Mononuclear cell (primary cell): Measurements from ENCODE around the gene GUCD1. TPM values are rescaled to one million over a fixed set of nuclear protein-coding genes. Genes with fewer than 3 reads are reported as not detected.
"Not testable (repeated sequence)": the region's sequence is repeated elsewhere in the genome, so short reads cannot be mapped to it uniquely, and the experiment has no call there.

Experiments used
- H3K27me3 ChIP-seq: 2 replicates; pipeline ENCODE4 v1.6.0; 2011; ENCODE audit warnings: low read length, control low read depth; ENCODE audit not compliant: insufficient read depth
- H3K4me1 ChIP-seq: 2 replicates; pipeline ENCODE4 v1.5.1; 2011; ENCODE audit warnings: mild to moderate bottlenecking, low read length, control low read depth; ENCODE audit not compliant: insufficient read depth
- H3K4me3 ChIP-seq: 2 replicates; pipeline ENCODE4 v1.5.1; 2011; ENCODE audit warnings: mild to moderate bottlenecking, low read length, moderate library complexity
- H3K9me3 ChIP-seq: 2 replicates; pipeline ENCODE4 v1.5.1; 2011; ENCODE audit warnings: low read depth, mild to moderate bottlenecking, control low read depth, low read length
- total RNA-seq: library from RNA; depleted of rRNA; stranded (reverse); fragments of >200 nt; gene quantifications from one replicate; pipeline ENCODE4 v1.2.3, GENCODE V29; 2012

GUCD1 gene
- 88.6 TPM for total RNA-seq

DNA sequence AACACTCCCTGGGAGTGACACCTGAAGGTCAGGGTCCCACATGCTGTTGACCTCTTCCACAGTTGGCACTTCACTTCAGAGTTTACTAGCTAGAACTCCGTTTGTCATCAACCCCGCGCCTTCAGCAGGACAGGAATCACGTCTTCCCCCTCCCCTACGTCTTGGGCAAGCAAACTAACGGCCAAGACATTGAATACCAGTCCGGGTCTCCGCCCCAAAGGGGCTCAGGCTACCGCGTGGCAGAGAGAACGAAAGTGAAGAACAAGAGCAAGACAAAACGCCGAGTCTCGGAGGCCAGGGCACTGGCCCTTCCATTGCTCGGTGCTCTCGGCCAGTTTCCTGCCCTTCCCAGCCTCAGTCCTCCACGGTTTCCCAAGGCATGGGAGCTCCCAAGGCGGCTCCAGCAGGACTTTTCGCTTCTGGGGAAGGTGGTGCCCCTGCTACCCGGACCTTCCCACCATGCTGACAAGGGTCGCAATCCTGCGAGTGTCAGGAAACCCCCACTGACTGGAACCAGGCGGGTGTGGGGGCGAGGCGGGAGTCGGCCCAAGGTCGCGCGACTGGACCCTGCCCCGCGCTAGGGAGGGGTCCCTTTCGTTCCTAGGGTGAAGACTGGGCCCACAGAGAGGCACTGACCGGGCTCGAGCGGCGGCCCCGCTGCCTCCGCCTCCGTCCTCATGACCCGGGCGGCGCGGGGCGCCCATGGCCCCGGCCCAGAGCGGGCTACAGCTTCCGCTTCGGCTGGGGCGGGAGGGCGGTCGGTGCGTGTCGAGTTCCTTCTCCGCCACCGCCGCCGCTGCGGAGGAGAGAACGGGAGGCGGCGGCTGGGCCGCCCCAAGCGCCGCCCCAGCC is at the start of gene GUCD1:
GUCD1 (minus strand) TSS at position 826 of the 852 bp plus-strand sequence; CDS start at position 679, 147 bp downstream.
- Histone ChIP-seq H3K27me3 (no peaks in the 10 kb centered on the region), H3K9me3 (no peaks in the 10 kb centered on the region), H3K4me3 (peak within 1 kb of the TSS; percentile 98), H3K4me1 (peaks cover 70% of the 10 kb centered on the region)

DNA sequence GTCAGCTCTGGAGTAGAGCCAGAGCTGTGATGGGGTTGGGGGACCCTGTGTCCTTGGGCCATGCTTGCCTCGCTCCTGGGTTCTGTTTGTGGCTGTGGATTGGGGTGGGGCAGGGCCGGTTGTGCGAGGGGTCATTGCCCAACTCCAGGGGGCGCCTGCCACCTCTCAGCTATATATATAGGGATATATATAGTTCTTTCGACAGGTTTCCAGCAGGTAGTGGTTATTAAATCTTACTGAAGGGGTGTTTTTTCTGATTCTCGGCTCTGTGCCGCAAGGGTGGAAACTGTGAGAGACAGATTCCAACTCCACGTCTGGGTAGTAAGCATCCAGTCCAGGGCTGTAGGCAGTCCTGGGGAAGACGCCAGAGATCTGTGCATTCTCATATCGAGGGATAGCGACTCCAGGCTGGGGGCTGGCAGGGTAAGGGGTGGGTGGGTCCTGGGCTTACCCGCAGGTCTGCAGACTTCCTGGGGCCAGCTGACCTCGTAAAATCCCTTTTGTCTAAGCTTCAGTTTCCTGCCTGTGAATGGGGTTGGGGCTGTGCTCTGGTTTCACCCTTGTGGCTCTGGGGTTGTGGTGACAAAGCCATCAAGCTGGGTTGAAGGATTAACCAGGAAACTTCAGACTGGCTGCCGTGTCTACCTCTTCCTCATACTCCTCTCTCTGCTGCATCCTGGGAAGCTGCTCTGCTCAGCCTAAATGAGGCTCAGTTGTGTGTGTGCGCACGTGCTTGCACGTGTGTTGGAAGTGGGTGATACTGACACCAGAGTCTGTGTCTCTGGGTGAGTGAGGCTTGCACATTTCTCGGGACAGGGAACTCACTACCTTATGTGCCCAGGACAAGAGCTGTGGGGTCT is 49.1 kb upstream of the GUCD1 start:
- H3K9me3 ChIP-seq, H3K27me3 ChIP-seq, H3K4me3 ChIP-seq: not testable (repeated sequence)
- peaks cover 38% of the 10 kb centered on the region for H3K4me1 ChIP-seq

- not testable (repeated sequence) for H3K4me3 ChIP-seq, H3K9me3 ChIP-seq, H3K27me3 ChIP-seq
- H3K4me1 ChIP-seq, result peaks cover 34% of the 10 kb centered on the region
Observed at GRCh38 chr22:24602847-24603769, 48.2 kb upstream of the GUCD1 start, which contains the start of gene GGT1. Gene GGT1 (plus strand): TSS chr22:24603193. CDS start chr22:24611082, 7,889 bp downstream.

DNA sequence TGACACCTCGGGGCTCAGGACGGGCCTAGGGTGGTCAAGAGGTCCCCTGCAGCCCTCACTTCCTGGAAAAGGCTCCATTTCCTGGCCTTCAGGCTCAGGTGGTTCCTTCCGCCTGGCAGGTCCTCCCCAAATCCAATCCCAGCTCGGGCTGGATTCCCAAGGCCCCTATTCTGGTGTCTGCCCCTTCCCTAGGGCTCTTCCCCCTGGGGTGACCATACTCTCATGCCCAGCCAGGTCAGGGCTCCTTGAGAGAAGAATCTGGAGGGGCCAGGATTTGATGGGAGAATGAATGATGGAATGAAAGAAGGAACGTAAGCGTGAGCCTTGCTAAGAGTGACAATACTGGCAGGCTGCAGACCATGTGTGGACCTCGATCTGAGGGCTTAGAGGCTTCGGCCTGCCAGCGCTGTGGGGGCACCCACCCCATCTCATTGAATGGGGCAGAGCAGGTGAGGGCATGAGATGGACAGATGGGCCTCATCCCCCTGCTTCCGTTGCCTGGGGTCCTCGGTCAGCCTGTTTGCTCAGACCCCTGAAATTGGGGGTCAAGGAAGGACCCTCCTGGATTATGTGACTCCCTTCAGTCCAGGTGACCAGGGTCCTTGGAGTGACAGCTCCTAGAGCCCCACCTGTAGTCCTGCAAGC is 47.3 kb upstream of the GUCD1 start:
- not testable (repeated sequence) for H3K9me3 ChIP-seq, H3K27me3 ChIP-seq, H3K4me3 ChIP-seq
- peaks cover 25% of the 10 kb centered on the region for H3K4me1 ChIP-seq

GRCh38 chr22:24601217-24602104 is 46.5 kb upstream of the GUCD1 start:
- H3K9me3 ChIP-seq, result no peaks in the 10 kb centered on the region
- no peaks in the 10 kb centered on the region for H3K27me3 ChIP-seq
- peaks cover 24% of the 10 kb centered on the region for H3K4me1 ChIP-seq
- no peak overlapping the region for H3K4me3 ChIP-seq

- H3K9me3 ChIP-seq, H3K4me3 ChIP-seq: not testable (repeated sequence)
Observed at GRCh38 chr22:24599958-24600715, 45.2 kb upstream of the GUCD1 start.

GRCh38 chr22:24599514-24599913 is 44.6 kb upstream of the GUCD1 start:
- H3K27me3 ChIP-seq, result no peaks in the 10 kb centered on the region
- H3K4me1 ChIP-seq, result peaks cover 24% of the 10 kb centered on the region
- H3K9me3 ChIP-seq, result no peaks in the 10 kb centered on the region
- H3K4me3 ChIP-seq, result no peak overlapping the region

More at GRCh38 chr22:24599958-24600715, 45.2 kb upstream of the GUCD1 start:
- H3K4me1 ChIP-seq, result peaks cover 24% of the 10 kb centered on the region
- H3K27me3 ChIP-seq, result not testable (repeated sequence)

DNA sequence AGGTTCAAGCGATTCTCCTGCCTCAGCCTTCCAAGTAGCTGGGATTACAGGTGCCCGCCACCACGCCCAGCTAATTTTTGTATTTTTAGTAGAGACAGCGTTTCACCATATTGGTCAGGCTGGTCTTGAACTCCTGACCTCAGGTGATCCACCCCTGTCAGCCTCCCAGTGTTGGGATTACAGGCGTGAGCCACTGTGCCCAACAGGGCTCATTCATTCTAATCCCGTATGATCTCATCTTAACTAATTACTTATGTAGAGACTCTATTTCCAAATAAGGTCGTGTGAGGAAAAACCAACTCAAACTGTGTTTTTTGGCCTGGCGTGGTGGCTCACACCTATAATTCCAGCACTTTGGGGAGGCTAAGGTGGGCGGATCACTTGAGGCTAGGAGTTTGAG is 42.1 kb upstream of the GUCD1 start:
- H3K9me3 ChIP-seq, H3K4me3 ChIP-seq, H3K27me3 ChIP-seq: not testable (repeated sequence)
- H3K4me1 ChIP-seq, result peaks cover 26% of the 10 kb centered on the region

DNA sequence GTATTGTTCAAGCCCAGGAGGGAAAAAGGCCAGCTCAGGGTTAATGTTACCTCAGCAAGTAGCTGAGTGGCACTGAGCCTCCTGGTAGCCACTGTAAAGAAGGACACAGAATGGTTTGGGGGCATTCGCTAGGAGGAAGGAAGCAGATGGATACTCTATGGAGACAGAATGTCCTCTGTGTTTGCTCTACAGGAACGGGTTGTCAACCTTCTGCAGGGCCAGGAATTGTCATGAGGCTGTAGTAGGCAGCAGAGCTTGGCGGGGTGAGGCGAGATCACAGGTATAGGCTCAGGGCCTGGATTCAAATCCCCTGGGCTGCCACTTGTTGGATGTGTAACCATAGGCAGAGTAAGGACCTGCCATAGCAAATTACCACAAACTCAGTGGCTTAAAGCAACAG is 40.9 kb upstream of the GUCD1 start:
- Histone ChIP-seq H3K4me1 (peaks cover 14% of the 10 kb centered on the region), H3K9me3 (no peaks in the 10 kb centered on the region), H3K27me3 (no peaks in the 10 kb centered on the region), H3K4me3 (no peak overlapping the region)

DNA sequence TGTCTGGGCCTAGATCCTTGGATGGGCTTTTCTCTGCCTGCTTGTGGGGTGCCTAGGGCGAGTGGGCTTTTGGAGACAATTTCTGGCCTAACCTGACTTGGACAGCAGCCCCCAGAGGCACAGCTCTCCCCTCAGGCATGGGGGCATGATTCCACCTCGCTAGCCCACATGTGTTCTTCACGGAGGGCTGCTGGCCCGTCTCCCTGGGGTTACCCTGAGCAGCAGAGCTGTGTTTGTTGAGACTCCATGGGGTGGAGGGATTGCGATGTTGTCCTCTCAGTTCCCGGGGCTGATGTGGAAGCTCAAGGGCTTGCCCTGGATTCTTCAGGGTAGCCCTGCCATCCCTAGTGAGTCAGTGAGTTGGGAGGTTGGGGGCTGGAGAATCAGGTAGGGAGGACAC is 40.3 kb upstream of the GUCD1 start:
- peaks cover 10% of the 10 kb centered on the region for H3K4me1 ChIP-seq
- no peak overlapping the region for H3K4me3 ChIP-seq
- H3K9me3 ChIP-seq, result no peaks in the 10 kb centered on the region
- no peaks in the 10 kb centered on the region for H3K27me3 ChIP-seq

- H3K4me1 ChIP-seq, result peaks cover 10% of the 10 kb centered on the region
- no peaks in the 10 kb centered on the region for H3K27me3 ChIP-seq
- H3K4me3 ChIP-seq, result no peak overlapping the region
- no peaks in the 10 kb centered on the region for H3K9me3 ChIP-seq
Observed at GRCh38 chr22:24594569-24595120, 39.7 kb upstream of the GUCD1 start.

- Histone ChIP-seq H3K4me3 (no peak overlapping the region), H3K27me3 (no peaks in the 10 kb centered on the region)
Observed at GRCh38 chr22:24593836-24594568, 39.1 kb upstream of the GUCD1 start.

More at GRCh38 chr22:24593836-24594568, 39.1 kb upstream of the GUCD1 start:
- Histone ChIP-seq H3K9me3 (no peaks in the 10 kb centered on the region), H3K4me1 (peaks cover 10% of the 10 kb centered on the region)
